SK-N-SH (cell line): Measurements from ENCODE around the gene RICTOR. TPM values are rescaled to one million over a fixed set of nuclear protein-coding genes. Genes with fewer than 3 reads are reported as not detected.

Experiments
- CTCF ChIA-PET: fragments of 300-600, 350-600 bp; formaldehyde crosslinking; extraction: SDS; loops from one replicate; lab custom pipeline; 2021; lab: Yijun Ruan, JAX
- POLR2A ChIA-PET: fragments of 350-600 bp; sonication (Branson Sonifier 250); formaldehyde crosslinking; extraction: SDS; loops from one replicate; lab custom pipeline; 2020; ENCODE audit warnings: antibody characterized with exemption, inconsistent platforms; lab: Yijun Ruan, JAX
- DNase-seq: peaks from one replicate; pipeline ENCODE4 v3.0.0; 2012
- H2AFZ ChIP-seq: fragments of 200-600 bp; sonication (generic); 2 replicates; pipeline ENCODE4 v1.8.1; 2016; ENCODE audit warnings: antibody characterized with exemption, mild to moderate bottlenecking, low read depth
- H3F3A ChIP-seq: fragments of 200-600 bp; sonication (generic); replicated peaks from 2 replicates; pipeline ENCODE3; 2016; ENCODE audit warnings: antibody characterized with exemption, mild to moderate bottlenecking; ENCODE audit not compliant: insufficient read depth
- H3K27ac ChIP-seq, 2 experiments: fragments of 200-500 bp in 1 of 2; fragments of 200-600 bp in 1 of 2; sonication (Bioruptor generic) in 1 of 2; sonication (generic), shearing (Covaris generic) in 1 of 2; 2 replicates each; pipeline versions ENCODE4 v1.5.1 to v1.6.1; 2014 to 2016; ENCODE audit warnings: low read depth in 2 of 2, inconsistent platforms in 1 of 2, low read length in 1 of 2, mild to moderate bottlenecking in 1 of 2, mixed read lengths in 1 of 2
- H3K27me3 ChIP-seq: fragments of 200-600 bp; sonication (generic), shearing (Covaris generic); 2 replicates; pipeline ENCODE4 v1.6.1; 2016; ENCODE audit warnings: mixed run types; ENCODE audit not compliant: insufficient read depth
- H3K36me3 ChIP-seq, 2 experiments: fragments of 200-500 bp in 1 of 2; fragments of 200-600 bp in 1 of 2; sonication (Bioruptor generic) in 1 of 2; sonication (generic) in 1 of 2; replicated peaks in 1 of 2; 2 replicates each; pipeline versions ENCODE3 to v1.5.1; 2014 to 2016; ENCODE audit warnings: low read length in 1 of 2, mild to moderate bottlenecking in 1 of 2; ENCODE audit not compliant: insufficient read depth in 2 of 2, control insufficient read depth in 1 of 2
- H3K4me1 ChIP-seq, 2 experiments: fragments of 200-500 bp in 1 of 2; fragments of 200-600 bp in 1 of 2; sonication (Bioruptor generic) in 1 of 2; sonication (generic), shearing (Covaris generic) in 1 of 2; 2 replicates each; pipeline versions ENCODE4 v1.5.1 to v1.6.1; 2014 to 2016; ENCODE audit warnings: low read depth in 1 of 2, low read length in 1 of 2, mixed run types in 1 of 2; ENCODE audit not compliant: insufficient read depth in 2 of 2, control insufficient read depth in 1 of 2
- H3K4me2 ChIP-seq: fragments of 200-600 bp; sonication (generic), shearing (Covaris generic); 2 replicates; pipeline ENCODE4 v1.6.1; 2017; ENCODE audit warnings: mixed run types
- H3K4me3 ChIP-seq, 2 experiments: fragments of 200-500 bp in 1 of 2; fragments of 200-600 bp in 1 of 2; sonication (Bioruptor generic) in 1 of 2; sonication (generic), shearing (Covaris generic) in 1 of 2; 2 replicates each; pipeline versions ENCODE4 v1.5.1 to v1.8.1; 2014 to 2016; ENCODE audit warnings: low read depth in 2 of 2, inconsistent platforms in 1 of 2, low read length in 1 of 2, mild to moderate bottlenecking in 1 of 2, mixed read lengths in 1 of 2, moderate library complexity in 1 of 2
- H3K79me2 ChIP-seq: fragments of 200-600 bp; sonication (generic); 2 replicates; pipeline ENCODE4 v1.8.1; 2017; ENCODE audit warnings: mild to moderate bottlenecking; ENCODE audit not compliant: insufficient read depth
- H3K9ac ChIP-seq: fragments of 200-600 bp; sonication (generic); 2 replicates; pipeline ENCODE4 v1.6.1; 2017; ENCODE audit warnings: mixed run types
- H3K9me2 ChIP-seq: fragments of 200-600 bp; sonication (generic); 2 replicates; pipeline ENCODE4 v1.6.1; 2017; ENCODE audit warnings: mixed run types
- H3K9me3 ChIP-seq: fragments of 200-600 bp; sonication (generic); 2 replicates; pipeline ENCODE4 v1.6.1; 2017; ENCODE audit warnings: mixed run types, mild to moderate bottlenecking, moderate library complexity
- H4K20me1 ChIP-seq: fragments of 200-600 bp; sonication (generic); 2 replicates; pipeline ENCODE4 v1.6.1; 2017; ENCODE audit warnings: mild to moderate bottlenecking, mixed run types; ENCODE audit not compliant: insufficient read depth
- EP300 ChIP-seq, 2 experiments: IDR thresholded peaks; 2 replicates each; pipeline versions ENCODE4 v1.4.0 to v1.6.1; 2012; ENCODE audit warnings: borderline replicate concordance in 1 of 2, low read depth in 1 of 2, low read length in 1 of 2
- FOSL2 ChIP-seq: IDR thresholded peaks from 2 replicates; pipeline ENCODE4 v1.4.0; 2012; ENCODE audit warnings: low read depth, mild to moderate bottlenecking, moderate library complexity, borderline replicate concordance
- FOXJ3 ChIP-seq: sonication (generic); formaldehyde crosslinking; IDR thresholded peaks from 2 replicates; pipeline ENCODE4 v1.5.1; 2020; ENCODE audit warnings: mild to moderate bottlenecking, missing genetic modification reagents
- GABPA ChIP-seq: IDR thresholded peaks from 2 replicates; pipeline ENCODE4 v1.4.0; 2012; ENCODE audit warnings: low read depth, mild to moderate bottlenecking
- JUND ChIP-seq: IDR thresholded peaks from 2 replicates; pipeline ENCODE4 v1.4.0; 2012
- MEF2A ChIP-seq: IDR thresholded peaks from 2 replicates; pipeline ENCODE4 v1.4.0; 2012; ENCODE audit warnings: low read depth, borderline replicate concordance
- MXI1 ChIP-seq: IDR thresholded peaks from 2 replicates; pipeline ENCODE4 v1.6.1; 2012; ENCODE audit warnings: mild to moderate bottlenecking, low read depth, low read length, improper control_type of control experiment
- NRF1 ChIP-seq: IDR thresholded peaks from 2 replicates; pipeline ENCODE4 v1.6.1; 2012; ENCODE audit warnings: low read depth, mild to moderate bottlenecking, low read length
- RAD21 ChIP-seq: IDR thresholded peaks from 2 replicates; pipeline ENCODE4 v1.6.1; 2012; ENCODE audit warnings: mild to moderate bottlenecking, low read length
- RCOR1 ChIP-seq: fragments of 150-350 bp; IDR thresholded peaks from 2 replicates; pipeline ENCODE4 v1.6.1; 2017; ENCODE audit warnings: antibody characterized with exemption, low read length
- RFX5 ChIP-seq: IDR thresholded peaks from 2 replicates; pipeline ENCODE4 v1.6.1; 2012; ENCODE audit warnings: mild to moderate bottlenecking, improper control_type of control experiment, low read length
- SMC3 ChIP-seq: IDR thresholded peaks from 2 replicates; pipeline ENCODE4 v1.6.1; 2012; ENCODE audit warnings: low read depth, low read length, improper control_type of control experiment
- TCF12 ChIP-seq: IDR thresholded peaks from 2 replicates; pipeline ENCODE4 v1.4.0; 2012
- TEAD4 ChIP-seq: IDR thresholded peaks from 2 replicates; pipeline ENCODE4 v1.4.0; 2012; ENCODE audit warnings: mild to moderate bottlenecking, borderline replicate concordance; ENCODE audit not compliant: insufficient read depth
- YY1 ChIP-seq: IDR thresholded peaks from 2 replicates; pipeline ENCODE4 v1.4.0; 2012; ENCODE audit warnings: low read depth, mild to moderate bottlenecking
- WGBS: methylation state at CpG from one replicate; pipeline ENCODE4 v1.1.6; 2017; ENCODE audit warnings: low lambda C conversion rate; 5-methylcytosine and 5-hydroxymethylcytosine counted together
- polyA plus RNA-seq, 3 experiments: library from polyadenylated mRNA; depleted of rRNA; stranded (reverse); fragments of >200 nt; gene quantifications; 2 replicates each; pipeline ENCODE4 v1.2.3, GENCODE V29; 2012
- TF ChIP-seq, protein P1 (sequence below): IDR thresholded peaks from 2 replicates; pipeline ENCODE4 v1.4.0; 2012; ENCODE audit warnings: low read depth, borderline replicate concordance
- TF ChIP-seq, protein P2 (sequence below): fragments of 150-350 bp; IDR thresholded peaks from 2 replicates; pipeline ENCODE4 v1.6.1; 2016; ENCODE audit warnings: mild to moderate bottlenecking, low read depth, low read length
- TF ChIP-seq, protein P3 (sequence below): IDR thresholded peaks from 2 replicates; pipeline ENCODE4; 2012
- TF ChIP-seq, protein P4 (sequence below): fragments of 200-600 bp; sonication (generic); IDR thresholded peaks from 2 replicates; pipeline ENCODE4 v1.6.1; 2017; ENCODE audit warnings: antibody characterized with exemption, mild to moderate bottlenecking, moderate library complexity
- TF ChIP-seq, protein P5 (sequence below): IDR thresholded peaks from 2 replicates; pipeline ENCODE4 v1.4.0; 2012; ENCODE audit warnings: low read depth, borderline replicate concordance

The RICTOR gene
- polyA plus RNA-seq, 1 of the 3 experiments (the other 2 are of a cell fraction): 1.6 TPM

DNA sequence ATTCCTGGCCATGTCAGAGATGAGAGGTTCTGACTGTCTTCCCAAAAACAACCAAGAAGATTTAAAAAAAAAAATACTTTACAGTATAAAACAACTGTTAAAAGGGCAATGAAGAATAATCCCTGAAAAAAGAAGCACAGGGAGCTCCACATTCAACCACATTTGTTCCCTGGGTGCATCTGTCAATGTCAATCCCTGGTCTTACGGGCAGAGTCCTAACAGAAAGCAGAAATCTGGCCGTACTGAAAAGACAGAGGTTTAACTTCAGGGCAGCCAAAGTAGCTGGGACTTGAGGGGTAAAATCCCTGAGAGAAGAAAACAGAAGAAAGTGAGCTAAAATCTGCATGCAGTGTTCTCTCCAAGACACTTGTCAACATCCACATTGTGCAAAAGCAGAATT is 76.6 kb downstream of the RICTOR start:
- CTCF ChIA-PET: interaction anchor here (1.1 to 2.2 kb wide), 2 partner anchors 17 to 83 kb away, joined by 3 to 11 read pairs; no protein-coding TSS in a partner anchor
- Histone ChIP-seq H4K20me1 (no peaks in the 10 kb centered on the region), H3K4me1 (no peaks in the 10 kb centered on the region), H3K9me2 (no peaks in the 10 kb centered on the region), H3F3A (peaks cover 5% of the 10 kb centered on the region), H3K4me3 (no peak overlapping the region)
- DNase-seq: no peak
- TF ChIP-seq NRF1 (no peak), TCF12 (no peak)
- TF ChIP-seq, protein P1, sequence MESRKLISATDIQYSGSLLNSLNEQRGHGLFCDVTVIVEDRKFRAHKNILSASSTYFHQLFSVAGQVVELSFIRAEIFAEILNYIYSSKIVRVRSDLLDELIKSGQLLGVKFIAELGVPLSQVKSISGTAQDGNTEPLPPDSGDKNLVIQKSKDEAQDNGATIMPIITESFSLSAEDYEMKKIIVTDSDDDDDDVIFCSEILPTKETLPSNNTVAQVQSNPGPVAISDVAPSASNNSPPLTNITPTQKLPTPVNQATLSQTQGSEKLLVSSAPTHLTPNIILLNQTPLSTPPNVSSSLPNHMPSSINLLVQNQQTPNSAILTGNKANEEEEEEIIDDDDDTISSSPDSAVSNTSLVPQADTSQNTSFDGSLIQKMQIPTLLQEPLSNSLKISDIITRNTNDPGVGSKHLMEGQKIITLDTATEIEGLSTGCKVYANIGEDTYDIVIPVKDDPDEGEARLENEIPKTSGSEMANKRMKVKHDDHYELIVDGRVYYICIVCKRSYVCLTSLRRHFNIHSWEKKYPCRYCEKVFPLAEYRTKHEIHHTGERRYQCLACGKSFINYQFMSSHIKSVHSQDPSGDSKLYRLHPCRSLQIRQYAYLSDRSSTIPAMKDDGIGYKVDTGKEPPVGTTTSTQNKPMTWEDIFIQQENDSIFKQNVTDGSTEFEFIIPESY: no peak
- TF ChIP-seq, all 33 proteins: peak for 0
- 78% methylated on average over 2 of the region's 2 CpGs for WGBS
- no peak overlapping the region for H2AFZ ChIP-seq
- no peak overlapping the region for H3K27ac ChIP-seq
- peaks cover 3 to 42% of the 10 kb centered on the region in 2 experiments for H3K36me3 ChIP-seq
- POLR2A ChIA-PET: no interaction called here
- H3K79me2 ChIP-seq: no peaks in the 10 kb centered on the region
- H3K4me2 ChIP-seq: no peak overlapping the region
- H3K9me3 ChIP-seq: no peaks in the 10 kb centered on the region
- H3K27me3 ChIP-seq: no peaks in the 10 kb centered on the region
- H3K9ac ChIP-seq: no peak overlapping the region

DNA sequence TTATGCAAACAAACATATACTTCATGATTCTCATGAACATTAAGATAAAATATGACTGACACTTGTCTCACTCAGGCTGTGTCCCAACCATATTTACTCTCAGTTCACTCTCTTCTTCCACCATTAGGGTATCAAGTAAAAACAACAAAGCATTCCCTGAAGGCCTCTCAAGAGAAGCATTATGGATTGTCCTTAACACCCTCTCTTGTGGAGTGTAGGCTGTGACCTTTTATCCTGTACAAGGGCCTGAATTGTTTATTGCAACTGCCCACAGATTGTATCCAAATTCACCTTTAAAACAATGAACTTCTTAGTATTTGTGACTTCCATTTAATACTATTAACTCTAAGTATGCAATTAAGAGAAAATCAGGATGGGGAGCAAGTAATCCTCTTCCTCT is 78.1 kb downstream of the RICTOR start:
- Histone ChIP-seq H3K36me3 (peaks cover 3 to 35% of the 10 kb centered on the region in 2 experiments), H3K9me2 (no peaks in the 10 kb centered on the region), H4K20me1 (no peaks in the 10 kb centered on the region), H3K9ac (no peak overlapping the region), H3K4me1 (no peaks in the 10 kb centered on the region), H3K4me3 (no peak overlapping the region), H3K4me2 (no peak overlapping the region), H3K9me3 (no peaks in the 10 kb centered on the region), H3K27me3 (no peaks in the 10 kb centered on the region), H3F3A (peaks cover 5% of the 10 kb centered on the region), H3K27ac (no peak overlapping the region), H3K79me2 (no peaks in the 10 kb centered on the region), H2AFZ (no peak overlapping the region)
- CTCF ChIA-PET: no interaction called here
- POLR2A ChIA-PET: no interaction called here
- DNase-seq: no peak
- no peak for TF ChIP-seq MXI1
- TF ChIP-seq, protein P2, sequence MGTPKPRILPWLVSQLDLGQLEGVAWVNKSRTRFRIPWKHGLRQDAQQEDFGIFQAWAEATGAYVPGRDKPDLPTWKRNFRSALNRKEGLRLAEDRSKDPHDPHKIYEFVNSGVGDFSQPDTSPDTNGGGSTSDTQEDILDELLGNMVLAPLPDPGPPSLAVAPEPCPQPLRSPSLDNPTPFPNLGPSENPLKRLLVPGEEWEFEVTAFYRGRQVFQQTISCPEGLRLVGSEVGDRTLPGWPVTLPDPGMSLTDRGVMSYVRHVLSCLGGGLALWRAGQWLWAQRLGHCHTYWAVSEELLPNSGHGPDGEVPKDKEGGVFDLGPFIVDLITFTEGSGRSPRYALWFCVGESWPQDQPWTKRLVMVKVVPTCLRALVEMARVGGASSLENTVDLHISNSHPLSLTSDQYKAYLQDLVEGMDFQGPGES: no peak
- no peak for TF ChIP-seq RFX5
- no peak for TF ChIP-seq SMC3
- TF ChIP-seq FOXJ3: no peak
- no peak for TF ChIP-seq GABPA
- no peak for TF ChIP-seq TCF12
- no peak for TF ChIP-seq FOSL2
- no peak for TF ChIP-seq JUND
- no peak for TF ChIP-seq RCOR1
- TF ChIP-seq, protein P3, sequence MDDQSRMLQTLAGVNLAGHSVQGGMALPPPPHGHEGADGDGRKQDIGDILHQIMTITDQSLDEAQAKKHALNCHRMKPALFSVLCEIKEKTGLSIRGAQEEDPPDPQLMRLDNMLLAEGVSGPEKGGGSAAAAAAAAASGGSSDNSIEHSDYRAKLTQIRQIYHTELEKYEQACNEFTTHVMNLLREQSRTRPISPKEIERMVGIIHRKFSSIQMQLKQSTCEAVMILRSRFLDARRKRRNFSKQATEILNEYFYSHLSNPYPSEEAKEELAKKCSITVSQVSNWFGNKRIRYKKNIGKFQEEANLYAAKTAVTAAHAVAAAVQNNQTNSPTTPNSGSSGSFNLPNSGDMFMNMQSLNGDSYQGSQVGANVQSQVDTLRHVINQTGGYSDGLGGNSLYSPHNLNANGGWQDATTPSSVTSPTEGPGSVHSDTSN: no peak
- TF ChIP-seq, protein P4, sequence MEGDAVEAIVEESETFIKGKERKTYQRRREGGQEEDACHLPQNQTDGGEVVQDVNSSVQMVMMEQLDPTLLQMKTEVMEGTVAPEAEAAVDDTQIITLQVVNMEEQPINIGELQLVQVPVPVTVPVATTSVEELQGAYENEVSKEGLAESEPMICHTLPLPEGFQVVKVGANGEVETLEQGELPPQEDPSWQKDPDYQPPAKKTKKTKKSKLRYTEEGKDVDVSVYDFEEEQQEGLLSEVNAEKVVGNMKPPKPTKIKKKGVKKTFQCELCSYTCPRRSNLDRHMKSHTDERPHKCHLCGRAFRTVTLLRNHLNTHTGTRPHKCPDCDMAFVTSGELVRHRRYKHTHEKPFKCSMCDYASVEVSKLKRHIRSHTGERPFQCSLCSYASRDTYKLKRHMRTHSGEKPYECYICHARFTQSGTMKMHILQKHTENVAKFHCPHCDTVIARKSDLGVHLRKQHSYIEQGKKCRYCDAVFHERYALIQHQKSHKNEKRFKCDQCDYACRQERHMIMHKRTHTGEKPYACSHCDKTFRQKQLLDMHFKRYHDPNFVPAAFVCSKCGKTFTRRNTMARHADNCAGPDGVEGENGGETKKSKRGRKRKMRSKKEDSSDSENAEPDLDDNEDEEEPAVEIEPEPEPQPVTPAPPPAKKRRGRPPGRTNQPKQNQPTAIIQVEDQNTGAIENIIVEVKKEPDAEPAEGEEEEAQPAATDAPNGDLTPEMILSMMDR: no peak
- no peak for TF ChIP-seq EP300 (IDR thresholded peaks at IDR 0.05; ENCODE audit: borderline replicate concordance in 1 of 2, low read depth in 1 of 2, low read length in 1 of 2)
- no peak for TF ChIP-seq RAD21
- no peak for TF ChIP-seq TEAD4
- no peak for TF ChIP-seq MEF2A
- TF ChIP-seq YY1: no peak
- TF ChIP-seq, protein P5, sequence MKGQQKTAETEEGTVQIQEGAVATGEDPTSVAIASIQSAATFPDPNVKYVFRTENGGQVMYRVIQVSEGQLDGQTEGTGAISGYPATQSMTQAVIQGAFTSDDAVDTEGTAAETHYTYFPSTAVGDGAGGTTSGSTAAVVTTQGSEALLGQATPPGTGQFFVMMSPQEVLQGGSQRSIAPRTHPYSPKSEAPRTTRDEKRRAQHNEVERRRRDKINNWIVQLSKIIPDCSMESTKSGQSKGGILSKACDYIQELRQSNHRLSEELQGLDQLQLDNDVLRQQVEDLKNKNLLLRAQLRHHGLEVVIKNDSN: no peak
